HG03025 (cell line): ENCODE results near the gene CSRNP3.
A peak's percentile ranks its signal among the peaks of the same experiment; 100 is the strongest.

ENCODE experiments used
- ATAC-seq: cut with Tn5 transposase; IDR thresholded peaks from one replicate; pipeline ENCODE4 v1.9.1; 2021; ENCODE audit warnings: mild to moderate bottlenecking, moderate library complexity; ENCODE audit not compliant: unreplicated experiment, low FRiP score

CSRNP3 gene

DNA sequence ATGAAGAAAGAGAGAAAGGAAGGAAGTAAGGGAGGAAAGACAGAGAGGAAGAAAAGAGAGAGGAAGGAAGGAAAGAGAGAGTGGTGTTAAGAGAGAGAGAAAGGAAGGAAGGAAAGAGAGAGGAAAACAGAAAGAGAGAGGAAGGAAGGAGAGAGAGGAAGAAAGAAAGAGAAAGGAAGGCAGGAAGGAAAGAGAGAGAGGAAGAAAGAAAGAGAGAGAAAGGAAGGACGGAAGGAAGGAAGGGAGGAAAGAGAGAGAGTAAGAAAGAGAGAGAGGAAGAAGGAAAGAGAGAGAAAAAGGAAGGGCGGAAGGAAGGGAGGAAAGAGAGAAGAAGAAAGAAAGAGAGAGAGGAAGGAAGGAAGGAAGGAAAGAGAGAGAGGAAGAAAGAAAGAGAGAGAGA, 197.1 kb downstream of the CSRNP3 start:
- no peak for ATAC-seq

DNA sequence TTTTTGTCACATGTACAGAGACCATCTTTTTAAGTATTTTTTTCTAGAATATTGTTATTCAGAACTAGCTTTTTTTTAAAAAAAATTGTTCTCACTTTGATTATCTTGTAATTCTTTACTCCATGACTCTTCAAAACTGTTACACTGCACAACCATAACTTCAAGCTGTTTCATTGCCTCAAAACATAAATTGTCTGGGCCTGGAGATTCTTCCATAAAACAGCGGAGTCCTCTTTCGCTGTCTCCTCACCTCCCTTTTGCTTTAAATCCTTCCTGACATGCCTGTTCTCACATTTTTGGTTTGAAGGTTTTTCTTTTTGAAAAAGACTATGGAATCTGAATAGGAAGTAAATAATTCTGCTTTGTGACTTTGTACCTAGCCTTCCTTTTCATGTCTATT, 197.9 kb downstream of the CSRNP3 start:
- no peak for ATAC-seq

DNA sequence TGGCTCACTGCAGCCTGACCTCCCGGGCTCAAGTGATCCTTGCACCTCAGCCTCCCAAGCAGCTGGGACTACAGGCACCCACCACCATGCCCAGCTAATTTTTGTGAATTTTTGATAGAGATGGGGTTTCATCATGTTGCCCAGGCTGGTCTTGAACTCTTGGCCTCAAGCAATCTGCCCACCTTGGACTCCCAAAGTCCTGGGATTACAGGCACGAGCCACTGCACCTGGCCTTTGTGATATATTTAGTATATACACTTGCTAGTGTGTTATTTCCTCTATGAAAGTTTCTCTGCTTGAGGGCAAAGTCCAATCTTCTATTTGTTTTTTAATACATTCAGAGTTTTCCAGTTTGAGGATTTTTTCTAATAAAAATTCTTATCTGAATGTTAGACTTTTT, 205.3 kb downstream of the CSRNP3 start:
- no peak for ATAC-seq

DNA sequence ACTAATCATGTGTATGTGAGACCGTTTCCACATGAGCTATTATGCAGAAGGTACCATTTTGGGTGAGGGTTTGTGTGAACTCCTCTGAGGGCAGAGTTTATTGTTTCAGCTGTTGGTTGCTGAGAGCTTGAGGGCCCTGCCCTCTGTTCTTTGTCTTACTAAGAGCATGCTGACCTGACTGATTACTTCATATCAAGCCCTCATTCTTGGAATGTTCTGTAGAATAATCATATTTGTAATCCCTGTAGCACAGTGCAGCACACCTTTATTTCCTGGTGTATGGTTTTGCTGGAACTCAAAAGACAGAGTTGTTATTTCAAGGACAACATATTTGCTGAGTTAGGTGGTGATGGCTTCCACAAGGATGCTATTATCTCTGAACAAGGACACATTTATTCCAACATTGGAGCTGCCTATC, 206.1 kb downstream of the CSRNP3 start:
- no peak for ATAC-seq

DNA sequence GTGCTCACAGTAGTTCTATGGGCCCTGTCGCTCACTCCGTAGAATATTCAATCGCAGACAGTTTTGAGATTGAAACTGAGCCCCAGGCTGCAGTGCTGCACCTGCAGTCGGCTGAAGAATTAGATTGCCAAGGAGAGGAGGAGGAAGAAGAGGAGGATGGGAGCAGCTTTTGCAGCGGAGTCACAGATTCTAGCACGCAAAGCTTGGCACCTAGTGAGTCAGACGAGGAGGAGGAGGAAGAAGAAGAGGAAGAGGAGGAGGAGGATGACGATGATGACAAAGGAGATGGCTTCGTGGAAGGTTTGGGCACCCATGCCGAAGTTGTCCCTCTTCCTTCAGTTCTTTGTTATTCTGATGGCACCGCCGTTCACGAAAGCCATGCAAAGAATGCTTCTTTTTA, 209.4 kb downstream of the CSRNP3 start:
- no peak for ATAC-seq

DNA sequence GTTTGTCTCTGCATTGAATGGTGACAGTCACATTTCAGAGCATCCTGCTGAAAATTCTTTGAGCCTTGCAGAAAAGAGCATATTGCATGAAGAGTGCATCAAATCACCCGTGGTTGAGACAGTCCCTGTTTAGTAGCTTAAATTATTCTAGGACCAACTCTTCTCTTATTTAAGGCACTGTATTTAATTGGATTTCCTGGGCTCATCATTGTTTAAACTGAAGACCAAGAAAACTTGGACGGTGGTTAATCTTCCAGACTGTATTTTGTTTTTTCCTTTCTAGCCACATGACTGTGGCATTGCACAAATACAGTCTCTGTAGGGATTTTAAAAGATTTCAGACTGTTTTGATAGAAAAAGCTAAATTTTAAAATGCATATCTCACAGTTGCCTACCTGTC, 210.1 kb downstream of the CSRNP3 start:
- ATAC-seq, result no peak

DNA sequence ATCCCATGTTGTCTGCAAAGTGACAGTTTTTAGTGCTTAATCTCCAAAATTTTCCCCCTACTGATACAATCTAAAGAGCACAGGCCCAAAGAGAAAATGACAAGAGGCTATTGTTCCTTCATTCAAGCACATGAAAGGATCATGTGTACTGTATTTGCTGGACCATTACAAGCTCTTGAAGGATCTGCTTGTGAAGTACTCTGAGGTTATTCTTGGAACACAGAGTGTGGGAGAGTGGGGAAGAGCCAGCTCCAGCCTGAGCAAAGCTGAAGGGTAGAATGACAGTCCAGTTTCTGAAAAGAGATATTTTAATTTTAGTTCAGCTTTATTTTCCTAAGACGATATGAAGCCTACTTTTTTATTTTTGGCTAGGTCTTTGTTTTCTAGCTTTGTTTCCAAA, 212.3 kb downstream of the CSRNP3 start:
- ATAC-seq, result no peak

DNA sequence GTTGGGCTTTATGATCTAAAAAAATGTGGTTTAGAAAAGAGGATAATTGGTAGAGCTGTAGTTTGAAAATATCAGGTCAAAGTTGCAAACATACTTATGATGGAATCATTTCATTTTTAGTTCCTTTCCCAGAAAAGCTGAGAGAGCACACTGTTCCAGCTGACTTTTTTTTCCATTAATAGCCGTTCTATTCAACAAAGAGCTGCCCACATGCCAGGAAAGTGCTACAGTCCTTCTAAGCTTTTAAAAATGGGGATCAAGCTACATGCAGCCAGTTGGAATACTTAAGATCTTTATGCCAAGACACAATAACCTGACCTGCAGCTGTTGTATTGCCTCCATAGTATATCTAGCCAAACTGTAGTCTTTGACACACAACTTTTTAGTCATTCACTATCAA, 213.0 kb downstream of the CSRNP3 start:
- no peak for ATAC-seq

DNA sequence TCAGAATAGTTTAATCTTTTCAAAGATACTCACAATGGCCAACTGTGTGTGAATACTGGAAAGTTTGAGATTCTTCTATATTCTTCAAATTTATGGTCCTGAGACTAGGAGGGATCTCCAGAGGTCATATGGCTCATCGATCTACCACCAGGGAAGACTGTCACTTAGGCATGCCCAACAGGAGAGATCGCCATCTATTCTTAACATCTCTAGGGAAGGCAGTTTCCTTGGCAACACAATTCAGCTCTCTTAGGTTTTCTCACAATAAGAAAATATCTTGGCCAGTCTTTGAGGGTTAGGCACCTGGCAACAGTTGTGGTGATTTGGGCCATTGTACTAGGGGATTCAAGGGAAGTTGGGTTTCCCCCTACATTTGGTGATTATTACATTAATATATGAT, 217.3 kb downstream of the CSRNP3 start:
- ATAC-seq, result no peak

DNA sequence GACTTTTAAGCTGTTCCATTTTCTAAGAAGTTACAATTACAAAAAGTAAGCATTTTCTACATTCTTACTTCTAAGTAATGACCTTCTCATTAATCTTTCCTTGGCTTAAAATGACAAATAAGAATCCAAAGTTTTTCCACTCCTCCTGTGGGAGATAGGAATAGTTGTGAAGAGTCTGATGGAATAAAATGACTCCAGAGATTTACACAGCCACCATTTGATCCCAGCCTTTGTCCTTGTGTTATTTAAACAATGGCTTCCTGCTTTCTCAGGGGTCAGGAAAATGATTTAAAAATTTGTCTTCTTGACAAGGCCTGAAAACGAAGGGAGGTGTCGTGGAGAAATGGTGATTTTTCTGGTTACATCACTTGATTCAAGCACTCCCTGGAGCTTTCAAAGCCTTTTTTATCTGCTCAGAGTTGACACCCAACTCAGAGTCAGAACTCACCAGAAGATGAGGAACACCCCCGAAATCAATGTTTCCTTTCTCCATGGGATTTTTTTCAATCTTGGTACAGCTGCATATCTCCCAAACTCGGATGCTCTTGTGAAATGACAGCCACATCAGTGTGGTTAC, 218.0 kb downstream of the CSRNP3 start:
- ATAC-seq, result no peak

DNA sequence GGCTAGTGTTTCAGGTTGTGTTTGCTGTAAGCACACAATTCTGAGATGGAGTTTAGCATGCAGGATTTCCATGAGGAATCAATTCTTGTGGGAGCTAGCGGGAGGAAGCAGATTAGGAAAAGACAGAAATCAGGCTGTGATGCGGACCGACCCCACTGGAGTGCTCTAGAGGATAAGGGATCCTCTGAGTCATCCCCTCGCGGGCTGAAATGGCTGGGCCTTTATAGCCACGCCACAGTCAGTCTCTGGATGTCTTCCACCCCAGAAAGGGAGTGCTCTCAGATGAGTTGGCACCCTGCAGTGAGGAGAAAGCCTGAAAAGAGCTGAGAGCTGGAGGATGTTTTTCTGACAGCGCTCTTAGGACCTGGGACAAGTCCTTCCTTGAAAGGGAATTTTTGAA, 222.1 kb downstream of the CSRNP3 start:
- no peak for ATAC-seq

DNA sequence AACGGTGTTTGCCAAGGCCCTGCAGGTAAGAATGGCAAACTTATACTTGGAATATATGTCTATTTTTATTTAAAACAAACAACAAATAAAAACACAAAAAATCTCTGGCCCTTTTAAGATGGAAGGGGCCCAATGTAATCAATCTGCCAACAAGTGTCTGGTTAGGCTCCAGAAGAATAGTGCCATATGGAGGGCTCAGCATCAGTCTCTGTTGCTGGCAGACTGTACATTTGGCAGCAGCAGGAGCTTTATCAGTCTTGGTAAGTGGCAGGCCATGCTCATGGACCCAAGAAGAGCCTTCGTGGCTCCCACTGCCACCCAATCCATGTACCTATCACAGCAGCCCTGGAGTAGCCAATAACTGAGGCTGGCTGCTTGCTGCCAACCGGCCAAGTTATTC, 223.4 kb downstream of the CSRNP3 start:
- no peak for ATAC-seq

DNA sequence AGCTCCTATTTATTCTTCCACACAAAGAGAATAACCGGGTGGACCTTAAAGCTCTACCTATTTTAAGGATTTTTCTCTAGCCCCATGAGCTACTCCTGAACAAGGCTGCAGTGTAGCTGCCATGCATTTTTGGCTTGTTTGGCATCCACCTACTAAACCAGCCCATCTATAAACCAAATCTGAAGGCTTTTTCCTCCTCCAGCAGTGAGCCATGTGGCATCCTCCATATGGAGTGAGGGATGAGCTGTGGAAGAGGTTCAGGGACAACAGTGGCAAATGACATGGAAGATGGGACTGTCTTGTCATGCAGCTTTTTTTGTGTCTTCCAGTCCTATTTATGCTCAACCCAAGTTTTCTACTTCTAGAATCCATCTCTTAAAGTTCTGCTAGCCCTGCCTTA, 224.3 kb downstream of the CSRNP3 start:
- ATAC-seq, result no peak

DNA sequence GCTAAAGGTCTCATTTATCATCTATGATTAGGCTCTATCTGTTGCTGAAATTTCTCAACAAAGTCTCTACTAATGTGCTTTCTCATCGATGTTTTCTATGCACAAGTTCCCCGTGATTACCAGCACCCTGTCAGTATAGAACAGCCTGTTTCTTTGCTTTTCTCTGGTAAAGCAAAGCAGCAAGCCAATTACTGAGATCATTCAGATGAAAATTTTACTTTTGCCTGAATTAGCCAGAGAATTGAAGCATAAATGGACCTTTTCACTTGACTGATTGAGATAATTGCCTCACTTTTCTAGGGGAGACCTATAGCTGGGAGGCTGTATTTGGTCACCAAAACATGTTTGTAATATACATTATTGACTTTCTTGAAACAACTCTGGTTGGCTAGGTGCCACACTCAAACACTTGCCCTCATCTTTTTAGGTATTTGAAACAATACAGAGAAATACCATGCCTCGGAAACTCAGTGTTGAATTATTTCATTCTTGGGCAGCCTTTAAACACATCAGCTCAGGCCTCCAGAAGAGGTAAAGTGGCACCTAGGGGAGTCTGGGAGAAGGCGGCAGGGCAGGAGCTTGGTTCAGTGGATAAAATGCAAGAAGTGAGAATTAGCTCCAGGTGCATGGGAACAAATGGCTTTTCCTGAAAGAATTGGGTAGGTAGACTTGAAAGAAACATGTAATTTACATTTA, 228.4 kb downstream of the CSRNP3 start:
- no peak for ATAC-seq

DNA sequence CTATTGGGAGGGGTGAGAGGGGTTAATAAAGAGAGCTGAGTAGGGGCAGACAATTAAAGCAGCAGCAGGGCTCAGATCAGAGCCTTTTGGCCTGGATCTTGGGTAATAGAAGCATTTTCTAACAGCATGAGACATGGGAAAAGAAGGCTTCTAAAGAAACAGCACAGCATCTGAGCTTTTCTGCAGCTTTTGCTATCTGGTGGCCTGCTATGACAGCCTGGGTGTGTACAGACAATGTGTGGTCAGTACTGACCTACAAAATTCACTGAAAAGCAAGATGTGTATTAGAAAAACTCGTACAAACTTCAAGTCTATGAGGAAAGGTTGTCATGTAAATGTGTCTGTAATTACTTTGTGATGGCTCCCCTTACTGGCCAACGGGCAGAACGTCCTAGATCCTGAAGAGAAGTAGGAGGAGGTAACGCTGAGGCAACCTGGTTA, 229.0 kb downstream of the CSRNP3 start:
- peak; percentile 66 for ATAC-seq

DNA sequence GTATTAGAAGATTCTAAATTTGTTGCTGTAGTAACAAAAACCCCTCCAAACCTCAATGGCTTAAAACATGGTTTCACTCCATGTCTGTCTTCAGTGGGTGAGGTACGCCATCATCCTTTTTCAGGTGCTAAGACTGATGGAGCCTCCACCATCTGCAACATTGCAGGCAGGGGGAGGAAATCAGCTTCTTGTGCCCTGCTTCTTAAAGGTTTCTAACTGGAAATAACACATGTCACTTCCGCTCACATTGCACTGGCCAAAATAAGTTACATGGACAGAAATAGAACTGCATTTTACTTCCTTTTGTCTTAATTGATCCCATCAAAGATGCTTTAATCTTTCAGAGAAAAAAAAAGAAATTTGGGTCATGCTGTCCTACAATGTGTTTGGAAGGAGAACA, 230.4 kb downstream of the CSRNP3 start:
- no peak for ATAC-seq

DNA sequence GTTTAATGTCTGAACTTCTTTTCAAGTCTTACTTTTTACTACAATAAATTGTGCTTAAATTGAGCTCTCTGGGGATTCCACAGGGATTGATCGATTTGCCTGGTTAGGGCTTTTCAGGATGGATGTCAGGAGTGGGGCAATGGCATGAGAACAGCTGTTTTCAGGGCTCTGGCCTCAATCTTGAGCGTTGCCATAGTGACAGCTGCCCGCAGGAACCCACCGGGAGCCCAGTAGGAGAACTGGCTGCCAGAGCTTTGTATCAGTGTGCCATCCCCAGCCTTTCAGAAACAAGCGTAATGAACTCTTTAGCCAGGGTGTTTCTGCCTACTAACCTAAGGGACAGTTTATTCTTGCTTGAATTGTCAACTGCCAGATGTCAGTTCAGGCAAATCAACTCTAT, 231.0 kb downstream of the CSRNP3 start:
- ATAC-seq, result no peak

DNA sequence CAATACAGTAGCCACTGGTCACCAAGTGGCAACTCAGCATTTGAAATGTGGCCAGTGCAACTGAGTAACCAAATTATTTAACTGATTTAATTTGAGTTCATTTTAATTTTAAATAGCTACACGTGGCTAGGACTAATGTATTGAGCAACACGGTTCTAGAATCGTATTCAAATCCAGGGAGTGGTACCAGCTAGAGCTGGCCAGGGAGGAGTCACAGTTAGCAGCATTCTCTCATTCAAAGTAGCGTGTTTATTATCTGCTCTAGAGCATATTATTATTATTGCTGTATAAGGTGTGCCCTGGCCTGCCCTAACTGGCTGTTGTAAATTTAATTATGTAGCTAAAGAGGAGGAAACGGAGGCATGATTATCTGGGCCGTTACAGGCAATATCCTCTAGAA, 231.6 kb downstream of the CSRNP3 start:
- no peak for ATAC-seq

DNA sequence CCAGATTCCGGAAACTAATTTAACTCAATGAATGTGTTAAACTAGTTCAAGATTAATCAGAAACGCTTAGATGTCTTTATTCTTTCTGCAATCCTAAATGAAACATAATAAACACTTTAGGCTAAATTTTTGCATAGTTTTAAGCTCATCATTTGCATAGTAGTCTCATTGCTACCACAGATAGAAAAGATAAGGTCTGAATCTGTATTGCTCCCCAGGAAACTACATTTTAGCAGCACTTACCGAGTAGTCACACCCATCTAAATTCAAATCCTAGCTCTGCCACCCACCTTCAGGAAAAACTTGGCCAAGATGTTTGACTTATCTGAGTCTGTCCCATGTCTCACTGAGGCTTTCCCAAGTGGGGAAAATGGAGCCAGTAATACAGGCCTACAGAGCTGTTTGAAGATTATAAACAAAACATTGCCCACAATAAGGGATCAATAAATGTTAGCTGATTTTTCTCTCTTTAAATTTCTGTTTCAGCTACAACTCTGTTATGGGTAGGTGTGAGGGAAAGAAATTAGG, 237.5 kb downstream of the CSRNP3 start:
- no peak for ATAC-seq

DNA sequence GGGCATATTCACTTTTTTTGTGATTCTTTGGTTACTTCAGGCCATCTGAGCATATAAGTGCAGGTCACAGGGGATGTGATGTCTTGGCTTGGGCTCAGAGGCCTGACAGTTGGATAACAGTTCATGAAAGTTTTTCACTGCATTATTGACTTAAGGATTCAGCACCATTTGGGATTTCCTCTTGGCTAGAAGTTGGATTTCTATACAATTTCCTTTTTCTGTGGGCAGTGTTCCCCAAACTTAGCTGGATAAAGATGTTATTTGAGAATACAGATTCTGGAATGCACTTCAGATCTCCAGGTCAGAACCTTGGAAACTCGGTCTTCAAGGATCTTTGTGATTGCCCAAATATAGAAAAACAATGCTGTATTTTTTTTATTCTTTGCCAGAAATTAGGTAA, 246.6 kb downstream of the CSRNP3 start:
- no peak for ATAC-seq

DNA sequence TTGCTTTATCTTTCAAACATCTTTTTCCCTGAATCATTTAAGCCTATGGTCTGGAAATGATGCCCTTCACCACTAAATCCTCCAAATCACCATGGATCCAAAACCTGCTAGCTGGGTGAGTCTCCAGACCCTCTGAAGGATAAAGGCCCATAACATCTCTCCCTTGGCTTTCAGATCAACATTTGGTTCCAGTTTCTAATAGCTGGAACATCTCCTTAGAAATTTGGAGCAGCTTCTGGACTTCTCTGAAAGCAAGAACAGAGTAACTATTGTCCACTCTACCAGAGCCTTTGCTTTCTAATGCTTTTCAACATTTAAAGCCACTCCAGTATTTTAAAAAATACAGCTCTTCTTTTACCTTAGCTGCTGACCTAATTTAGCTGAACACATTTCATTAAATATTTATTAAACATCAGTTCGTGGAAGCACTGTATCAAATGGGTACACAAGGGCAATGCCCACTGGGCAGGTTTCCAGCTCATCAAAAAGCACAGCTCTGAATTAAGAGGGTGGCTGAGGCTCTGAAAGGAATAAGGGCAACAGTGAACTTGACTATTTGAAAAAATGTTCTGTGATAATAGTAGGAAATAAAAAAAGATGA, 249.2 kb downstream of the CSRNP3 start:
- no peak for ATAC-seq

DNA sequence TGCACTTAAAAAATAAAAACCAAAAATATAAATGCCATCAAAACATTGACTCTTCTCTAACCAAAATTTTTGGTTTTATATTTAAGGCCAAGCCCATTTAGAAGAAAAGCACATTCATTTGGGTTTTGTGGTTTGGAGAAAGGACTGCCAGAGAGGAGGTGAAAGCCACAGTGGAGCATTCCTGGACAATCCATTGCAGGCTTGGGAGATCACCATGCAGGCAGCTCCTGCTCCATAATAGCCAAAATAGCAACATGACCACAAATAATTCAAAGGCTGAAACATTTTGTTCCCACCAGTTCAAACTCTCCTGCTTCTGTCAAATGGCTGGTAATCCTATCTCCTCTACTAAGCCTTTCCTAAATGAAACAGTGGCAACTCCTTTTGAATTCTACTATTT, 251.0 kb downstream of the CSRNP3 start:
- no peak for ATAC-seq
